H9 (cell line): Measurements from ENCODE around the gene TMEM270. TPM values are rescaled to one million over a fixed set of nuclear protein-coding genes. Genes with fewer than 3 reads are reported as not detected.

Experiments
- DNase-seq: peaks from one replicate; pipeline ENCODE4 v3.0.0-alpha.2; 2017
- H2AFZ ChIP-seq: one replicate; pipeline ENCODE4 v1.6.1; 2013; ENCODE audit warnings: mild to moderate bottlenecking, low read length, control low read depth, moderate library complexity
- H2AK5ac ChIP-seq: 2 replicates; pipeline ENCODE4 v1.6.1; 2013; ENCODE audit warnings: low read length, control low read depth, mixed read lengths; ENCODE audit not compliant: insufficient read length
- H2BK120ac ChIP-seq: one replicate; pipeline ENCODE4 v1.6.1; 2013; ENCODE audit warnings: low read depth, mild to moderate bottlenecking, low read length, control low read depth, inconsistent platforms; ENCODE audit not compliant: poor library complexity, severe bottlenecking
- H2BK12ac ChIP-seq: 2 replicates; pipeline ENCODE4 v1.6.1; 2013; ENCODE audit warnings: low read length, control low read depth, mixed read lengths, low read depth; ENCODE audit not compliant: insufficient read length
- H2BK15ac ChIP-seq: 2 replicates; pipeline ENCODE4 v1.6.1; 2013; ENCODE audit warnings: low read depth, low read length, control low read depth
- H2BK20ac ChIP-seq: one replicate; pipeline ENCODE4 v1.6.1; 2013; ENCODE audit warnings: low read depth, mild to moderate bottlenecking, low read length, control low read depth, inconsistent platforms; ENCODE audit not compliant: poor library complexity, severe bottlenecking
- H2BK5ac ChIP-seq: 2 replicates; pipeline ENCODE4 v1.6.1; 2013; ENCODE audit warnings: low read length, control low read depth, mixed read lengths; ENCODE audit not compliant: insufficient read length
- H3K14ac ChIP-seq: 2 replicates; pipeline ENCODE4 v1.6.1; 2013; ENCODE audit warnings: low read length, control low read depth; ENCODE audit not compliant: insufficient read depth
- H3K18ac ChIP-seq: 2 replicates; pipeline ENCODE4 v1.6.1; 2013; ENCODE audit warnings: low read depth, mild to moderate bottlenecking, mixed read lengths, low read length, control low read depth; ENCODE audit not compliant: insufficient read length
- H3K23ac ChIP-seq: 2 replicates; pipeline ENCODE4 v1.6.1; 2013; ENCODE audit warnings: low read length, control low read depth, mixed read lengths, low read depth; ENCODE audit not compliant: insufficient read length
- H3K23me2 ChIP-seq: 2 replicates; pipeline ENCODE4 v1.6.1; 2013; ENCODE audit warnings: low read depth, mild to moderate bottlenecking, mixed read lengths, low read length, control low read depth; ENCODE audit not compliant: insufficient read length, poor library complexity, severe bottlenecking
- H3K27ac ChIP-seq: 2 replicates; pipeline ENCODE4 v1.5.1; 2013; ENCODE audit warnings: low read length, control low read depth, mixed read lengths, low read depth; ENCODE audit not compliant: insufficient read length
- H3K27me3 ChIP-seq: 2 replicates; pipeline ENCODE4 v1.6.1; 2013; ENCODE audit warnings: low read length, control low read depth, inconsistent platforms; ENCODE audit not compliant: insufficient read depth
- H3K4ac ChIP-seq: 2 replicates; pipeline ENCODE4 v1.6.1; 2013; ENCODE audit warnings: low read depth, mild to moderate bottlenecking, control low read depth, inconsistent platforms, low read length, moderate library complexity
- H3K4me1 ChIP-seq: 2 replicates; pipeline ENCODE4 v1.6.1; 2013; ENCODE audit warnings: low read length, control low read depth, inconsistent platforms; ENCODE audit not compliant: insufficient read depth
- H3K4me2 ChIP-seq: 2 replicates; pipeline ENCODE4 v1.6.1; 2013; ENCODE audit warnings: low read length, control low read depth, mixed read lengths; ENCODE audit not compliant: insufficient read length, insufficient read depth
- H3K56ac ChIP-seq: 2 replicates; pipeline ENCODE4 v1.6.1; 2013; ENCODE audit warnings: low read depth, mild to moderate bottlenecking, mixed read lengths, low read length, control low read depth; ENCODE audit not compliant: insufficient read length
- H3K79me1 ChIP-seq: 2 replicates; pipeline ENCODE4 v1.6.1; 2013; ENCODE audit warnings: low read depth, mild to moderate bottlenecking, moderate library complexity, low read length, control low read depth, inconsistent platforms; ENCODE audit not compliant: insufficient read depth, poor library complexity, severe bottlenecking
- H3K79me2 ChIP-seq: 2 replicates; pipeline ENCODE4 v1.6.1; 2013; ENCODE audit warnings: low read length, control low read depth, inconsistent platforms; ENCODE audit not compliant: insufficient read depth
- H3K9ac ChIP-seq: 2 replicates; pipeline ENCODE4 v1.6.1; 2013; ENCODE audit warnings: low read length, control low read depth, mixed read lengths; ENCODE audit not compliant: insufficient read length; ENCODE audit errors: extremely low read depth
- H3K9me3 ChIP-seq: one replicate; pipeline ENCODE4 v1.6.1; 2013; ENCODE audit warnings: low read depth, low read length, inconsistent platforms; ENCODE audit not compliant: control insufficient read depth
- H3T11ph ChIP-seq: one replicate; pipeline ENCODE4 v1.6.1; 2013; ENCODE audit warnings: mild to moderate bottlenecking, low read length, control low read depth, inconsistent platforms
- H4K20me1 ChIP-seq: one replicate; pipeline ENCODE4 v1.6.1; 2013; ENCODE audit not compliant: control insufficient read depth, insufficient read length, insufficient read depth
- H4K5ac ChIP-seq: 2 replicates; pipeline ENCODE4 v1.6.1; 2013; ENCODE audit warnings: low read depth, mild to moderate bottlenecking, mixed read lengths, low read length, control low read depth; ENCODE audit not compliant: insufficient read length
- H4K8ac ChIP-seq: replicated peaks from 2 replicates; pipeline ENCODE4 v1.6.1; 2013; ENCODE audit warnings: low read length, control low read depth, mixed read lengths, low read depth; ENCODE audit not compliant: insufficient read length
- H4K91ac ChIP-seq: 2 replicates; pipeline ENCODE4 v1.6.1; 2013; ENCODE audit warnings: low read depth, mild to moderate bottlenecking, moderate library complexity, mixed read lengths, low read length, control low read depth; ENCODE audit not compliant: insufficient read length
- H3K27ac Mint-ChIP-seq, 3 experiments: 2 replicates in 2 of 3; 3 replicates in 1 of 3; pipeline ENCODE4 v1.8.0; 2020 to 2021; ENCODE audit warnings: mixed read lengths in 3 of 3, mild to moderate bottlenecking in 1 of 3, moderate library complexity in 1 of 3
- H3K27me3 Mint-ChIP-seq: 2 replicates; pipeline ENCODE4 v1.8.0; 2021; ENCODE audit warnings: low read depth, mild to moderate bottlenecking, moderate library complexity, mixed read lengths
- H3K36me3 Mint-ChIP-seq, 3 experiments: 2 replicates in 2 of 3; 3 replicates in 1 of 3; pipeline ENCODE4 v1.8.0; 2020 to 2021; ENCODE audit warnings: low read depth in 3 of 3, mixed read lengths in 3 of 3; ENCODE audit not compliant: insufficient read depth in 1 of 3
- H3K4me1 Mint-ChIP-seq, 2 experiments: 2 replicates each; pipeline ENCODE4 v1.8.0; 2020; ENCODE audit warnings: mixed read lengths in 2 of 2
- H3K4me3 Mint-ChIP-seq, 2 experiments: 2 replicates in 1 of 2; 3 replicates in 1 of 2; pipeline ENCODE4 v1.8.0; 2020 to 2021; ENCODE audit warnings: mild to moderate bottlenecking in 2 of 2, mixed read lengths in 2 of 2, moderate library complexity in 1 of 2
- H3K9me3 Mint-ChIP-seq, 2 experiments: 2 replicates in 1 of 2; 3 replicates in 1 of 2; pipeline ENCODE4 v1.8.0; 2020; ENCODE audit warnings: mild to moderate bottlenecking in 2 of 2, mixed read lengths in 2 of 2, moderate library complexity in 1 of 2
- CTCF ChIP-seq: fragments of 200-600 bp; sonication (generic); conservative IDR thresholded peaks from 3 replicates; pipeline ENCODE4 v1.8.0; 2021; ENCODE audit warnings: antibody characterized with exemption, mild to moderate bottlenecking
- WGBS: extraction: QIAGEN DNeasy Blood & Tissue Kit; methylation state at CpG from one replicate; pipeline ENCODE4 v1.1.7; 2013; ENCODE audit warnings: missing lambda C conversion rate, low lambda C conversion rate, mixed read lengths; ENCODE audit not compliant: insufficient read length; ENCODE audit errors: extremely low coverage; 5-methylcytosine and 5-hydroxymethylcytosine counted together
- total RNA-seq: library from RNA; stranded (reverse); gene quantifications from 2 replicates; pipeline ENCODE4 v1.2.1, GENCODE V29; 2021

The TMEM270 gene
- total RNA-seq, 1 experiment from 2014 or later: not detected

DNA sequence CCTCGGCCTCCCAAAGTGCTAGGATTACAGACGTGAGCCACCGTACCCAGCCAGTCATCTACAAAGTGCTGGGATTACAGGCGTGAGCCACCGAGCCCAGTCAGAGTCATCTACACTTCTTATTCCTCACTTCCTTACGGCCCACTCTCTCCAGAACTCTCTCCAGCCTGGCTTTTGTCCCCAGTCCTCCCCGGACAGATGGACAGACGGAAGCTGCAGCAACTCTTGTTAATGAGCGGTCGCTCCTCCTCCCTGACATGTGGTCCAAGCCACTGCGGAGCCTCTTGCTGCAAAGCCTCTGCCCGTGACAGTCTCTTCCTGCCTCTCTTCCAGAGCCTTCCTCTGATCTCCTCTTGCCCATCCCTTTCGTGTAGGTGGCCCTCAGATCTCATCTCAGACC, 45.9 kb downstream of the TMEM270 start:
- Histone ChIP-seq H2BK15ac (no peak overlapping the region), H4K20me1 (no peaks in the 10 kb centered on the region), H3T11ph (no peak overlapping the region), H3K4me1 (no peaks in the 10 kb centered on the region; the same call in 1 of the 2 replicates), H3K23ac (no peak overlapping the region), H3K9ac (no peak overlapping the region), H3K9me3 (no peaks in the 10 kb centered on the region), H2BK20ac (no peak overlapping the region), H4K8ac (no peak overlapping the region), H3K79me2 (no peaks in the 10 kb centered on the region), H3K4me2 (no peak overlapping the region), H3K23me2 (no peaks in the 10 kb centered on the region), H4K91ac (no peak overlapping the region), H2BK120ac (no peak overlapping the region), H3K14ac (no peak overlapping the region; the same call in 1 of the 2 replicates), H3K27ac (no peak overlapping the region), H3K27me3 (no peaks in the 10 kb centered on the region), H4K5ac (no peak overlapping the region), H2BK5ac (no peak overlapping the region), H2BK12ac (no peak overlapping the region), H2AFZ (no peak overlapping the region), H3K18ac (no peak overlapping the region), H2AK5ac (no peak overlapping the region), H3K4ac (no peak overlapping the region), H3K56ac (no peak overlapping the region), H3K79me1 (no peaks in the 10 kb centered on the region)
- H3K4me3 Mint-ChIP-seq: no peak overlapping the region
- no peak for TF ChIP-seq CTCF
- H3K27me3 Mint-ChIP-seq: no peaks in the 10 kb centered on the region
- DNase-seq: no peak
- H3K4me1 Mint-ChIP-seq: peaks cover 16 to 31% of the 10 kb centered on the region in 2 experiments
- H3K27ac Mint-ChIP-seq: peak overlapping the region in 1 of 3 experiments; percentile 10; a peak in 2 of 7 replicates
- WGBS: no CpG with 5 or more reads among the region's 13 CpGs
- no peaks in the 10 kb centered on the region; a peak in 1 of 7 replicates for H3K36me3 Mint-ChIP-seq
- no peaks in the 10 kb centered on the region; a peak in 1 of 5 replicates for H3K9me3 Mint-ChIP-seq
